ENCODE measurements around the gene FOXP1.

DNA sequence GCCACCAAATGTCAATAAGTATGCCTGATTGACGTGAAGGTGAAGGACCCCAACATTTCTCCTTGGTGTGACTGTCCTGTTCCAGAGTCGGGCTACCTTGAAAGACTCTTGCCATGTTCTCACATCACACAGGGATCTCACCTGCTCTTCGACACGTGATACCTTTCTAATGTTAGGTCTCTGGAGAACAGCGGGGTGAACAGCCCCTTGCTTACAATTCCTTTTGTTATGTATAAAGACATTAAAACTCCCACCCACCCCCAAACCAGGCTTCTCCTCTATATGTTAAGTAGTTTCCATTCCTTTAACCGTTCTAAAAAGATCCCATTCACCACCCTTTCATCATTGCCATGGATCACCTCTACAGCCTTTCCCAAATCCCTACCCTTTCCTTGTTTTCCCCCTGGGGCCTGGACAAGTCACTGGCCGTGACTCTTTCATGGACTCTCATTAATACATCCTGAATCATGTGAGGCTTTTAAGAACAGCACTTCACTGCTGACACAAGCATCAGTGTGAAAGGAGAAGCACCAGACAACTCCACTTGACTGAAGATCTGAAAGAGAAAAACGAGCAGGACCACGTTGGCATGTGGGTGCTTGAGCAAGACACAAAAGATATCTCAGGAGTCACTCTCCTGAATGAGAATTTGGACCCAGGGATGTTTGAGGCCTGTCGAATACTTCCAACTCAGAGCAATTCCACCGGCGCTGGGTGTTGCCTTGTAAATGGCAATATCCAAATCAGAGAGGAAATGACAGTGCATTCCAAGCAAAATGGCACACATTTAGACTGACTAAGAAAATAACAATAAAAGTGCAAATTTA, 115.0 kb downstream of the FOXP1 start:
- no peak for TF ChIP-seq CTCF (IDR thresholded peaks at IDR 0.05)
- no peak for TF ChIP-seq EP300 (IDR thresholded peaks at IDR 0.05)
